GM19239 (cell line): Measurements from ENCODE around the gene CLDN14.

Experiments
- DNase-seq: peaks from one replicate; pipeline ENCODE4 v3.0.0; 2011; ENCODE audit warnings: low spot score; ENCODE audit not compliant: insufficient read length
- FAIRE-seq: peaks from 2 replicates; lab custom pipeline; 2011; peaks lifted over from hg19 to GRCh38; lab: Jason Lieb, UNC

The CLDN14 gene, protein sequence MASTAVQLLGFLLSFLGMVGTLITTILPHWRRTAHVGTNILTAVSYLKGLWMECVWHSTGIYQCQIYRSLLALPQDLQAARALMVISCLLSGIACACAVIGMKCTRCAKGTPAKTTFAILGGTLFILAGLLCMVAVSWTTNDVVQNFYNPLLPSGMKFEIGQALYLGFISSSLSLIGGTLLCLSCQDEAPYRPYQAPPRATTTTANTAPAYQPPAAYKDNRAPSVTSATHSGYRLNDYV

DNA sequence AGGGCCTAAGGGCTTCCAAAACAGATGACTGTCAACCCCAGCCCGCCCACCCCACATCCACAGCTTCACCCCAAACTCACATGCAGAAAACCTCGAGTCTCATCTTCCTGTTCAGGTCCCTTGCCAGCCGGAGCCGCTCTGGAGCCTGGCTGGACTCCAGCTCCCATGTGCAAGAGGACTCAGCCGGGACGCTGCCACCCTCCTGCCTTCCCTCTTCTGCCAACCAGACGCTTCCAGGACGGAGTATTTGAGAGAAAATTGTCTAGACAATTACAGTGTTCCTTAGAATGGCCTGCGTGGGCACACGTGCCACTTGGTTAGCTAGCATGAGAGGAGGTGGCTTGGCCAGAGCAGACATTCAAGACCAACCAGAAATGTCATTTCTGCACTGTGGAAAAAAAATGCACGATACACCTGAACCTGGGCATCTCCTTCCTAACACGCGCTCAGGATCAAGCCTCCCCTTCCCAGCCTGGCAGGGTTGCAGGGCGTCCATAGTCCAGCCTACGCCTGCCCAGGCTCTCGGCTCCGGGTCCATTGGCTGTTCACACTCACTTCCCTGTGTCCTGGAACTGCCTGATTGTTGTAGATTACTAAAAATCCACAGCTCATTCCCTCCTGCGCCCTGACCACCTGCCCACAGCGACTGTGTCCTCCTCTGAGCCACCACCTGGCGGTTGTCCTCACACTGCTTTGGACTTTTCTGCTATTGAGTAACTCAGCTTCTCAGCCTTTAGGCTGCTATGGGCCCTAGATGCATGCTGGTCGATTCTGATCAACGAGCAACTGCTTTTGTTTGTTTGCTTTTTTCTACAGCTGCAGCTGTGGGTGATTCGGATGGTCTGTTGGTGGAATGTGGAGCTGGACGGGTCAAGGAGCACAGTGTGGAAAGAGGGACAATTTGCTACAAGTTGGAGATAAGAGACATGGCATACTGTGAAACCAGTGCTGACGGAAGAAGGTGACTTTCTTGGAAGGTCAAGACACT is at the start of gene CLDN14:
CLDN14 (minus strand) TSS at position 708 of the 988 bp plus-strand sequence. CDS start 18,427 bp downstream, outside the sequence.
- FAIRE-seq, result no peak
- no peak for DNase-seq

GRCh38 chr21:36528716-36529115 is 48.8 kb upstream of the CLDN14 start:
- no peak for FAIRE-seq

DNA sequence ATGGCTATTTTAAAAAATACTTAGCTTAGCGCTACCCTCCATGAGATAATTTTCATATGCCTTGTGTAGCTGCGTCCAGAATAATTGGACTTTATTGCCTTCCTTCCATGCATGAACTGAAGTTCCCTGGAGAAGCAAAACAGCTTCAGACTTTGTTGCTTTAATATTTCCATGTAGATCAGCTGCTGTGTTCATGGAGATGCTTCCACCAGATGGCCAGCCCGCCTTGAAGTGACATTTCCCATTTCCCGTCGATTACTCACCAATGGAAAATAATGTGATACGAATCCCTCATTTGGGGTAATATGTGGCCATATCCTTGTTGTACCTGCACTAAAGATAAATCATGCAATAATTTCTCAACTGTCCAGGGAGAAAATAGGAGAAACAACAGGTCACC is 47.4 kb upstream of the CLDN14 start:
- FAIRE-seq (no peak), DNase-seq (no peak)

More at GRCh38 chr21:36528716-36529115, 48.8 kb upstream of the CLDN14 start:
- DNase-seq, result no peak

- FAIRE-seq, result no peak
- no peak for DNase-seq
These were observed 46.2 kb upstream of the CLDN14 start for GRCh38 chr21:36526104-36526503.

DNA sequence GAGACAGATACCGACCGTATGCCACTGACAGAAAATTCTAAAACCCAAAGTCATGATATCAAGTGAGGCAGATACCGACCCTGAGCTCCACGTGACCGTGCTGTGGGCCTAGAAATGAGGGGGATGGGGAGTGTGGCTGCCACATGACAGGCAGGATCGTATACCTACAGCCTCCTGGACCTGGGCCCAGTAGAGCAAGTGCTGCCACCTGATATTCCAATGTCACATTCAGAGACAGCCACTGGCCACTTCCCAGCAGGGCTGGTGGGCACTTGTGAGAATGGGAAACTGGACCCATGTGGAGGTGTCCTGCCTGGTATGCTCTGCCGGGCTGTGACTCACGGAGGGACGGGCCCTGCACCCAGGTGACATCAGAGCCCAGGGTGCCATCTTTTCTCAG is 44.6 kb upstream of the CLDN14 start:
- FAIRE-seq, result no peak
- no peak for DNase-seq

DNA sequence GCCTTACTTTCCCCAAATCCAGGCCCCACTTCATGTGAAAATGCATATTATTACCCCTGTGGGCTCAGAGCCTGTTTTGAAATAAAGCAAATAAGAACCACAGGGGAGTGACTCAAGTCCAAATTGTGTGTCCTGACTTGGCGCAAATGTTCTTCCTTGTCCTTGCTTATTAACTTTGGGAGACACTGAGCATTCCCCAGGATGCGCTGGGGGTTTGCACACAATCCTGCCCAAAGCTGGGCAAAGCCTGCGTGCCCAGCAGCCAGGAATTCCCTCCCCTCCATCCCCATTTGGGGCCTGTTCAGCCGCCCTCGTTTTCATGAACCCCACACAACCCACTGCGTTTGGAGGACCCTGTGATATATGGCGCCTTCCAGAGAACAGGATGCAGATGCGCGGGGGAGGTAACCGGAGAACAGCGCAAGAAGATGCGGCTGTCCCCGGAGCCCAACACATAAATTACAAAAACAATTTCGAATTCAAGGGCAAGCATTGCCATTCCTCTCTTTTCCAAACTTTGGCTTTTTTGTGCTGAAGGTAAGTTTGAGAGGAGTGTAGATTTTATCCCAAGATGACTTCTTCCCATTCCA is 42.4 kb upstream of the CLDN14 start:
- DNase-seq (no peak), FAIRE-seq (no peak)

GRCh38 chr21:36518883-36519492 is 39.1 kb upstream of the CLDN14 start:
- FAIRE-seq, result no peak
- no peak for DNase-seq

- DNase-seq, result no peak
- FAIRE-seq, result no peak
These were observed 37.6 kb upstream of the CLDN14 start for GRCh38 chr21:36517366-36518075.

- FAIRE-seq (peak; percentile 58), DNase-seq (no peak)
These were observed 36.4 kb upstream of the CLDN14 start for GRCh38 chr21:36516281-36516680.

GRCh38 chr21:36513430-36513829 is 33.5 kb upstream of the CLDN14 start:
- FAIRE-seq (no peak), DNase-seq (no peak)

DNA sequence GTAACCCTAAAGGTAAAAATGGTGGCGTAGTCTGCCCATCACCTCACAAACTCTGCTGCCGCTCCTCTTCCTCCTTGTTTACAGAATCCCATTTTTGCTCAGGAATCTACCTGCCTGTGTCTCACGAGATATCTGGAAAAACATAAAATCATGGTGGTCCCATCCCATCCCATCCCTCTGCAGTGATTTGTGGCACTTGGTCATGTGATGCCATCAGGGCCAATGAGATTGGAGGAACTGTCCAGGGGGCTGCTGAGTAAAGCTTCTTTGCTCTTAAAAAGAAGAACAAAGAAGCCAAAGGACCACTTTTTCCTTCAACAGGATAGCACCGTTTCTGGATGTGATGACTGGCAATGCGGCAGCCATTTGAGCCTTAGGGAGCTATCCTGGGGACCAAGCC is 33.0 kb upstream of the CLDN14 start:
- FAIRE-seq, result no peak
- no peak for DNase-seq

GRCh38 chr21:36511484-36512220 is 31.7 kb upstream of the CLDN14 start:
- DNase-seq (no peak), FAIRE-seq (no peak)

DNA sequence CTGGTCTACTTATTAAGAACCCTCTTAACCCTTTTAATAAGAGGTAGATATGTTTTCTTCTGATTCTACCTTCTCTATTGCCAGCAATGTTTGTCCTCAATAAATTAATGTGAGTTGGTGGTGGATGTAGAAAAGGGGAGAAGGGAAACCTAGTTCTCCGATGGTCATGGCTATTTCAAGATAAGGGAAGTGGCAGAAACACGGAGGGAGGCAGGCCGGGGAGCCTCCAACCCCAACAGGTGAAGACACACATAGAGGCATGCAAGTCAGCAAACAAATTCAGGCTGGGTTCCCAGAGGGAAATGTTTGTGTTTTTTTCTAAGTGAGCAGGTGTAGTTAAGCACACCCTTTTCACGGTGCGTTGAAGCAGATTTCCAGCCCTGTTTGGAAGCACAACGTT is 31.0 kb upstream of the CLDN14 start:
- FAIRE-seq, result no peak
- no peak for DNase-seq

- no peak for FAIRE-seq
These were observed 30.2 kb upstream of the CLDN14 start for GRCh38 chr21:36509973-36510664.

GRCh38 chr21:36508948-36509347 is 29.0 kb upstream of the CLDN14 start:
- no peak for DNase-seq
- FAIRE-seq, result no peak

More at GRCh38 chr21:36509973-36510664, 30.2 kb upstream of the CLDN14 start:
- no peak for DNase-seq

GRCh38 chr21:36507397-36508018 is 27.6 kb upstream of the CLDN14 start:
- FAIRE-seq, result no peak

GRCh38 chr21:36506482-36506881 is 26.6 kb upstream of the CLDN14 start:
- no peak for FAIRE-seq

More at GRCh38 chr21:36507397-36508018, 27.6 kb upstream of the CLDN14 start:
- no peak for DNase-seq

More at GRCh38 chr21:36506482-36506881, 26.6 kb upstream of the CLDN14 start:
- no peak for DNase-seq
